WERI-Rb-1 (cell line): ENCODE data around the gene MYO10.

Experiments used
- DNase-seq: peaks from one replicate; pipeline ENCODE4 v3.0.0-alpha.2; 2020
- H3K27ac ChIP-seq: fragments of 250-450 bp; sonication (Bioruptor Pico); 2 replicates; pipeline ENCODE4 v1.5.1; 2020; ENCODE audit warnings: mild to moderate bottlenecking, moderate library complexity
- H3K27me3 ChIP-seq: fragments of 250-450 bp; sonication (Bioruptor Pico); 2 replicates; pipeline ENCODE4 v1.5.1; 2021; ENCODE audit warnings: mild to moderate bottlenecking, low read depth, moderate library complexity; ENCODE audit not compliant: insufficient read depth, severe bottlenecking
- H3K36me3 ChIP-seq: fragments of 250-450 bp; sonication (Bioruptor Pico); 2 replicates; pipeline ENCODE4 v1.5.1; 2020; ENCODE audit warnings: mild to moderate bottlenecking, moderate library complexity
- H3K4me3 ChIP-seq: 2 replicates; pipeline ENCODE4 v1.5.1; 2011; ENCODE audit warnings: low read depth, mild to moderate bottlenecking, control low read depth, low read length
- H3K9me3 ChIP-seq: fragments of 250-450 bp; sonication (Bioruptor Pico); 2 replicates; pipeline ENCODE4 v1.5.1; 2021; ENCODE audit warnings: mild to moderate bottlenecking, moderate library complexity; ENCODE audit not compliant: severe bottlenecking
- CTCF ChIP-seq: IDR thresholded peaks from 2 replicates; pipeline ENCODE4 v1.5.1; 2011; ENCODE audit warnings: low read depth, mild to moderate bottlenecking, control low read depth, inconsistent platforms, low read length

The MYO10 gene

GRCh38 chr5:16952968-16953671 is 17.0 kb upstream of the MYO10 start:
- H3K36me3 ChIP-seq, result no peaks in the 10 kb centered on the region; the same call in 1 of the 2 replicates
- H3K27me3 ChIP-seq, result no peaks in the 10 kb centered on the region
- H3K9me3 ChIP-seq, result peaks cover 7% of the 10 kb centered on the region
- H3K27ac ChIP-seq, result no peak overlapping the region
- no peak for DNase-seq
- no peak overlapping the region for H3K4me3 ChIP-seq
- no peak for TF ChIP-seq CTCF

GRCh38 chr5:16946725-16947124 is 10.6 kb upstream of the MYO10 start:
- no peak for TF ChIP-seq CTCF
- H3K4me3 ChIP-seq, result no peak overlapping the region
- DNase-seq, result no peak
- no peaks in the 10 kb centered on the region for H3K27me3 ChIP-seq
- H3K27ac ChIP-seq, result no peak overlapping the region
- no peaks in the 10 kb centered on the region for H3K36me3 ChIP-seq
- peaks cover 10% of the 10 kb centered on the region for H3K9me3 ChIP-seq

DNA sequence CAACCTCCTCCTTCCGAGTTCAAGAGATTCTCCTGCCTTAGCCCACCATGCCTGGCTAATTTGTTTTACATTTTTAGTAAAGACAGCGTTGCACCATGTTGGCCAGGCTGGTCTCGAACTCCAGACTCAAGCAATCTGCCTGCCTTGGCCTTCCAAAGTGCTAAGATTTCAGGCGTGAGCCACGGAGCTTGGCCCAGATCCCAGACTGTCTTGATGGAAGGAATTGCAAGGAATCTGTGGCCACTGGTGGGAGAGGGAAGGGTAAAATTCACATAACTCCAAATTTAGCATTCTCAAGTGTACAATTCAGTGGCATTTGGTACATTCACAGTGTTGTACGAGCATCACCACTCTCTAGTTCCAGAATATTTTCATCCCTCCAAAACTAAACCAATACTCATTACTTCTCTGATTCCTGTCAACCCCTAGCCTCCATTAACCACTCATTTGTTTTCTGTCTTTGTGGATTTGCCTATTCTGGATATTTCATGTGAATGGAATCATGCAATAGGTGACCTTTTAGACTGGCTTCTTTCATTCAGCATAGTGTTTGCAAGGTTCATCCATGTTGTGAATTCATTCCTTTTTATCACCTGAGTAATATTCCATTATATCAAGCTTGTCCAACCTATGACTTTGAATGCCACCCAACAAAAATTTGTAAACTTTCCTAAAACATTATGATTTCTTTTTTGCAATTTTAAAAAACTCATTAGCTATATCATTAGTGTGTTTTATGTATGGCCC is 8.9 kb upstream of the MYO10 start:
- no peak for DNase-seq
- Histone ChIP-seq H3K27ac (no peak overlapping the region), H3K27me3 (no peaks in the 10 kb centered on the region), H3K36me3 (no peaks in the 10 kb centered on the region), H3K9me3 (peaks cover 6% of the 10 kb centered on the region), H3K4me3 (no peak overlapping the region)
- TF ChIP-seq CTCF, result no peak

DNA sequence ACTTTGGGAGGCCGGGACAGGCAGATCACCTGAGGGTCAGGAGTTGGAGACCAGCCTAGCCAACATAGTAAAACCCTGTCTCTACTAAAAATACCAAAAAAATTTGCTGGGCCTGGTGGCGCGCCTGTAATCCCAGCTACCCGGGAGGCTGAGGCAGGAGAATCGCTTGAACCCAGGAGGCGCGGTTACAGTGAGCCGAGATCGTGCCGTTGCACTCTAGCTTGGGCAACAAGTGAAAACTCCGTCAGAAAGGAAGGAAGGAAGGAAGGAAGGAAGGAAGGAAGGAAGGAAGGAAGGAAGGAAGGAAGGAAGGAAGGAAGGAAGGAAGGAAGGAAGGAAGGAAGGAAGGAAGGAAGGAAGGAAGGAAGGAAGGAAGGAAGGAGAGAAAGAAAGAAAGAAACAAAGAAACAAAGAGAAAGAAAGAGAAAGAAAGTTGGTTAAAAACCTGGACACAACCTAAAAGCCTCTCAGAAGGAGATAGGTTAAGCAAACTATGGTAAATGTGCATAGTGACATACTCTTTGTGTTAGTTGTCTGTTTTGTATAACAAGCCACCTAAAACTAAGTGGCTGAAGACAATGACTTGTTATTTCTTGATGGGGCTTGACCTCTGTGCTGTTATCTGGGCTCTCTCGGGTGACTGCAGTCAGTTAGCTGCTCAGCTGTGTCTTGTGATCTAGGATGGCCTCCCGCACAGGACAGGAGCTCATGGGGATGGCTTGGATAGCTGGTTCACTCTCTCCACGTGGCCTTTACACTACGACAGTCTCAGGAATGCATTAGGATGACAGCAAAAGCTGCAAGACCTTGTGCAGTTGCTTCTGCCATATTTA is 8.0 kb upstream of the MYO10 start:
- no peak for TF ChIP-seq CTCF
- DNase-seq, result no peak
- Histone ChIP-seq H3K27me3 (no peaks in the 10 kb centered on the region), H3K36me3 (no peaks in the 10 kb centered on the region), H3K27ac (no peak overlapping the region), H3K9me3 (peaks cover 6% of the 10 kb centered on the region), H3K4me3 (no peak overlapping the region)

DNA sequence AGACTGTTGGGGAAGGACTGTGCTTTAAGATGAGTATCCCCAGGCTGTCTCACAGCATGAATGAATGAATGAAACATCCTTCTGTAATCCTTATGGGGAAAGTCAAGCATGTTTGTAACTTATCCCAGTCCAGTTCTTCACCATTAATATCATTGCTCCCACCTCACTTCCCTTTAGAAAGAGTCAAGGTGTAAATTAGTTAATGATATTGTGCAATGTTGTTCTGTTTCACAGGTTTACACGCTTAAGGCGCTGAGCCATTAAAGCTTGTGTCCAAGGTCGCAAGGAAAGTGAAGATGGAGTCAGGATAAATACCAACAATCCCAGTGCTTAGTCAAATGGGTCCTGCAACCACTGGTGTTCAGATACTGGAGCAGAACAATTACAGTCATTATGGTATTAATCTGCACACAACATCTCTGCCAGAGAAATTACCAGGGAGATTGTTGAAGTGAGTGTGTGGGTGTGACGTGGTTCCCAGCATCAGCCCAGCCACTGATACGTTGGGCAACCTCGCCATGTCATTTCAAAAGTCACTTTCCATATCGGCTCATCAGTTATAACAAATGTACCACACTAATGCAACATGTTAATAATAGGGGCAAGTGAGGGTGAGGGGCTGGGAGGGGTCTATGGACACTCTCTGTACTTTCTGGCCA is 1.5 kb upstream of the MYO10 start:
- H3K4me3 ChIP-seq, result no peak overlapping the region

More for the DNA sequence above, 1.5 kb upstream of the MYO10 start:
- Histone ChIP-seq H3K9me3 (no peaks in the 10 kb centered on the region), H3K27me3 (no peaks in the 10 kb centered on the region), H3K27ac (no peak overlapping the region), H3K36me3 (peaks cover 6% of the 10 kb centered on the region)
- no peak for DNase-seq
- TF ChIP-seq CTCF, result no peak
